Bone marrow (tissue), 2 donors: ENCODE measurements around the gene ITPK1.

ENCODE experiments used
- DNase-seq, 2 donors: peaks; one replicate each; lab custom pipeline; 2025; lab: John Stamatoyannopoulos, UW

ITPK1 gene

GRCh38 chr14:93059917-93060545 lies 55.7 kb downstream of the ITPK1 start:
- no peak for DNase-seq

- DNase-seq = no peak
These were observed 56.5 kb downstream of the ITPK1 start for GRCh38 chr14:93059260-93059659.

- DNase-seq = no peak
These were observed 58.0 kb downstream of the ITPK1 start for GRCh38 chr14:93057586-93058280.

- no peak for DNase-seq
These were observed 58.7 kb downstream of the ITPK1 start for GRCh38 chr14:93056840-93057585.

DNA sequence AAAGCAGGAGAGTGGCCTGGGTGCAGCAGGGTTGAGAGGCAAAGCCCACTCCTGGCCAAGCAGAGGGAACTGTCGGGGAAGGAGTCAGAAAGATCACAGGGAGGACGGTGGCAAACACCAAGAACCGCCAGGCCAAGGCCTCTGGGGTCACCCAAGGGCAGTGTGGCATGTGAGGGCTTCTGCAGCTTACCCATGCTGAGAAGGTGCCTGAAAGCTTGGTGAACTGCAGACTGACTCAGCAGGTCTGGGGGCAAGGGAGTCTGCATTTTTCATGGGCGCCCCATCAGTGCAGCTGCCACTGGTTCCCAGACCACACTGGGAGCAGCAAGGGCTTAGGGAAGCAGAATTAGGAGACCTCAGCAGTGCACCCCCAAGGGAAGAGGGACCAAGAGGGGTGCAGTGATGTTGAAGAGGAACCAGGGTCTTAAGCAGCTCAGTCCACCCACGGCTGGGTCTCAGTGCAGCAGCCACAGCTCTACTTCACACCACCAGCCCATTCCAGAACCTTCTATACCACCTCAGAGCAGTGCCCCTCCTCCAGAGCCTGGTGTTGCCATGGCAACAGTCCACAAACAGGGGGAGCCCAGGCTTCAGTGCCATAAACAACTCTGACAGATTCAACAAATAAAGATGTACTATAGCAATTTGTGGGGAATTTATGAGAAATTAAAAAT lies 59.4 kb downstream of the ITPK1 start:
- DNase-seq = no peak

GRCh38 chr14:93055651-93056115 lies 60.0 kb downstream of the ITPK1 start:
- DNase-seq = no peak

DNA sequence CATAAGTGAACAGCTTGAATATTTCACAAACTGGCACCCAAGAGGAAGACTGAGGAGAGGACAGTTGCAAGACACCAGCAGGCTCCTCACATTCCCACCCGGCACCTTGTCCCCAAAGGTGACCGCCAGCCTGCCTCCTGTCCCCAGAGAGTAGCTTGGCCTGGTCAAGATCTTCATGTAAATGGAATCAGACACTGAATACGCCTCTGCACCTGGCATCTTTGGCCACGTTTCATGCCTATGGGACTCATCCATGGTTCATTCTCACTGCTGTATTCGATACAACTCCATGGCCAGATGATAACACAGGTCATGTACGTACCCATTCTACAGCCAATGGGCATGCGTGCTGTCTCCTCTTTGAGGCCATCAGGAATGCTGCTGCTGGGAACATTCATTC lies 60.8 kb downstream of the ITPK1 start:
- DNase-seq = no peak

- no peak for DNase-seq
These were observed 61.7 kb downstream of the ITPK1 start for GRCh38 chr14:93054006-93054405.

GRCh38 chr14:93051600-93052546 lies 63.9 kb downstream of the ITPK1 start:
- no peak for DNase-seq

DNA sequence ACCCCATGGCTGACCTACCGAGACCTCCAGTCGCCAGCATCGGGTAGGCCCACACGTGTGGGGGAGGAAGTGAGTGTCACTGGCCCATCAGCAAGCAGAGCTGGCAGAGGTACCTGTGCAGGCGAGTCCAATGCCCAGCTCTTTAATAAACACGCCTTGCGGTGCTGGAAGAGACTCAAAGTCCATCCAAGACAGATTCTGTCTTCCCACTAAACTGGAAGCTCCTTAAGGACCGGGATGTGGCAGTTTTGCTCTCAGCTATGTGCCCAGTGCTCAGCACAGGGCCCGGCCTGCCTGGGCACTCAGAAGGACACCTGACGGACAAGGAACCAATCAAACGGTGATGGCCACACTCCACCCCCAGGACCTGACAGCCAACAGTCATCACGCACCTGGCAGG lies 65.0 kb downstream of the ITPK1 start:
- DNase-seq = no peak

DNA sequence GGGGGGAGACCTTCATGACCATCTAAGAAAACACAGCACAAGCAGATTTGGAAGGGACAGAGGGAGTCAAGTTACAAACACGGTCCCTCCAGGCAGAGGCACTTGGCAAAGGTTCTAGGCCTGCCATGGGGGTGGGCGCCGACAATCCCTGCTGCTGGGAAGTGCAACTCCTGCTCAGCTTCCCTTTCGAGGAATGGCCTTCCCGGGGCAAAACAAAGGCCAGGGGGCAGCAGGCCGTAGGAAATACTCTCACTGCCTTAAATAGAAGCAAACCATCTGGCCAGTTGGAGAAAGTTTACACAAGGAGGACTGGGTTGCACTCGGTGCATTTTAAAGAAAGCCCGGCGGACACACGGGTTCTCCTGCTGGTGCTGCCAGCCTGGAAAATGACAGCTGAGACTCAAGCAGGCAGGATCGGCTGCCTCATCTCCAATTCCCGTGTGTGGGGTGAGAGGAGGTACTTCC lies 65.8 kb downstream of the ITPK1 start:
- DNase-seq = no peak

- DNase-seq = no peak
These were observed 66.4 kb downstream of the ITPK1 start for GRCh38 chr14:93049315-93049714.

DNA sequence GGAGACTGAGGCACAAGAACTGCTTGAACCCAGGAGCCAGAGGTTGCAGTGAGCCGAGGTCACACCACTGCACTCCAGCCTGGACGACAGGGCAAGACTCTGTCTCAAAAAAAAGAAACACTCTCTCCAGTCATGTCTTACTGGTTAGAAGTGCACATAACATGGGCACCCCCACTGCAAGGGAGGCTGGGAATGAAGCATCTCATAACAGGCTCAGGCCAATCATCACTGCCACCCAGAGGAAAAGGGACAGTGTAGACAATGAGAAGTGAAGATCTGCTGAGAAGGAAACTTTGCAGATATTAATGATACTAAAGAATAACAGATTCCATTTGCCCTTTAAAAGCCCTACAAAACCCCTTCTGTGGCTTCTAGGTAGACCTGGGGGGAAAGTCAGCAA lies 66.9 kb downstream of the ITPK1 start:
- DNase-seq = no peak

DNA sequence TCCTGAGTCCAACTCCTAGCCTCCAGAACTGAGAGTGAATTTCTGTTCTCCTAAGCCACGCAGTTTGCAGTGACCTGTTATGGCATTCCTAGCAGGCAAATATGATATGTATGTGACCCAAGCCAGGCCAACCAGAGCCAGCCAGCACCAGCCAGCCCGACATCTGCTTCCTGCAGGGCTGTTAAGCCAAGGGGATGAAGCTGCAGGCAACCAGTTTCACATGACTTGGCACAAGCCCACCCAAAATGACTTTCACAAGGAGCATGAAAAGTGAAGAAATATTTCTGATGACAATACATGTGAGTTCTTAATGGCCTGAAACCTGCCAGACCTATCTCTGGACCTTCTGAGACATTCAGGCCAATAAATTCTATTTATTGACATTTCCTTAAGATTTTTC lies 68.1 kb downstream of the ITPK1 start:
- no peak for DNase-seq

- no peak for DNase-seq
These were observed 68.6 kb downstream of the ITPK1 start for GRCh38 chr14:93047157-93047556.

GRCh38 chr14:93046705-93047050 lies 69.0 kb downstream of the ITPK1 start:
- DNase-seq = no peak

- DNase-seq = no peak
These were observed 69.6 kb downstream of the ITPK1 start for GRCh38 chr14:93045965-93046704.

GRCh38 chr14:93045211-93045674 lies 70.5 kb downstream of the ITPK1 start:
- no peak for DNase-seq

DNA sequence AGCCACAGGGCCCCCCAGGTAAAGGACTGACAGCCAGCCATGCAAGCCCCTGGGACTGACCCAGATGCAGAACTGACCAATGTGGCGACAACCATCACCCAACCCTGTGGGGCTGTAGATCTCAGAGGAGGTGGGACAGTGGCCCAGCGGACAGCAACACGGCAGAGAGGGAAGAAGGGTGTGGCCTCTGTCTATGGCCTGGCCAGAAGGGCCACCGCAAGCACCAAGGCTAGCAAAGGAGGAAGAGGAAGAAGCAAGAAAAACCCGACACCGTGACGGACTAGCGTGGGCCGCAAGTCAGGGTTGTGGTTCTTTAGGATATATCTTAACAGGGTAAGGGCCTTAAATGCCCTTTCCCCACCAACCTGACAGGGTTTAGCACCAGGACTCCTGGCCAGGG lies 71.2 kb downstream of the ITPK1 start:
- DNase-seq = peak in 1 of 2 donors; percentile 12

DNA sequence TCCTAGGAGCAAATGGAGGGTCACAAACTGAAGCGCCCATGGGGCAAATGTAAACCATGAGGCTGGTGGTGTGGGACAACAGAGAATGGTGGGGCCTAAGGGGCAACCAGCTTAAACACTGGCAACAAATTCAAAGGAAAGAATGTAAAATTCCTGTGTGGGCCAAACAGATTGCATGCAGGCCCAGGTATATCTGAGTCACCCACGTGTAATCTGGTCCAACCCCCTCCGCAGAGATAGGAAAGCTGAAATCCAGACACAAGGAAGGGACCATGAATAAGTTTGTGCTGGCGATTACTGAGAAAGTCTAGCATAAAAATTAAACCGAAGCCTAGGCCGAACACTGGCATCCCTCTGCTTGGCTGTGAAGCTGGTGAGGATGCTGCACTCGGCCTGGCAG lies 71.6 kb downstream of the ITPK1 start:
- DNase-seq = no peak
